Measurements from ENCODE around the gene GALNT10.

GALNT10 gene

GRCh38 chr5:154329062-154329461 lies 138.5 kb downstream of the GALNT10 start:
- DNase-seq, result no peak

DNA sequence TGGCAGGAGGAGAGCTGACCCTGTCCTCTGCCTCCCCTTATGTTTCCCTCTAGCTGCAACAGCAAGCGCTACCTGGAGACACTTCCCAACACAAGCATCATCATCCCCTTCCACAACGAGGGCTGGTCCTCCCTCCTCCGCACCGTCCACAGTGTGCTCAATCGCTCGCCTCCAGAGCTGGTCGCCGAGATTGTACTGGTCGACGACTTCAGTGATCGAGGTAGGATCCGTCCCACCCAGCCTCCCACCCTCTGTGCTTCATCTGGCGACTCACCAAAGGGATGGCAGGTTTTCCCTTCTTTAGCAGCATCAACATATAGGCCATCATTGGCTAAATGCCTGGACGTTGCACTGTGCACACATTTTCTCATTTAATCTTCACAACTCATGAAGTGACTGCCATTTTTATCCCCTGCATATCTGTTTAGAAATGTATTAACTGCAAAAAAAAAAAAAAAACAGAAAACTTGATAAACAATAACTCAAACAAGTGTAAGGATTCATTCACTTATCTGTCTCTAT lies 139.0 kb downstream of the GALNT10 start:
- no peak for DNase-seq

DNA sequence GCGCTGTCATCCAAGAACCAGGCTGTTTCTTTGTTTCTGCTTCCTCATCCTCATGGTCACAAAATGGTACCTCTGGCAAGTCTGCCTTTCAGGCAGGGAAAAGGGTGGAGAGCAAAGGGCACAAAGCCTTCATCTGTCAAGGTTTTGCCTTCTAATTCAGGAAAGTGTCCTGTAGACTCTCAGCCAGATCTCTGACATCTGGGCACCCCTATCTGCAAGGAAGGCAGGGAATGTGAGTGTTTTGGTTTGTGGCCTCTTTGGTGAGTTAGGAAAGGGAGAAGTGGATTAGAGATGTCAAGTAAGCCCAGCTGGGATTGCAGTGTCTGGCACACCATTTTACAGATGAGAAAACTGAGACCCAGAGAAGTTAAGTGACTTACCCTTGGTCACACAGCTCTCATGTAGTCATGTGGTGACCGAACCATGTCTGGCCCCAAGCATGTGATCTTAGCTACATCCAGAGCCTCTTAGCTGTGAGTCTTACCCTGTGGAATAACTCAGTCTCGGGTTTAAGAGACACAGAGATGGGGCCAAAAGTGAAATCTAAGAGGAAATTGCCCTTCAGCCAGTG lies 139.6 kb downstream of the GALNT10 start:
- DNase-seq, result no peak

GRCh38 chr5:154331232-154331631 lies 140.7 kb downstream of the GALNT10 start:
- no peak for DNase-seq

GRCh38 chr5:154331924-154332323 lies 141.4 kb downstream of the GALNT10 start:
- DNase-seq, result no peak

DNA sequence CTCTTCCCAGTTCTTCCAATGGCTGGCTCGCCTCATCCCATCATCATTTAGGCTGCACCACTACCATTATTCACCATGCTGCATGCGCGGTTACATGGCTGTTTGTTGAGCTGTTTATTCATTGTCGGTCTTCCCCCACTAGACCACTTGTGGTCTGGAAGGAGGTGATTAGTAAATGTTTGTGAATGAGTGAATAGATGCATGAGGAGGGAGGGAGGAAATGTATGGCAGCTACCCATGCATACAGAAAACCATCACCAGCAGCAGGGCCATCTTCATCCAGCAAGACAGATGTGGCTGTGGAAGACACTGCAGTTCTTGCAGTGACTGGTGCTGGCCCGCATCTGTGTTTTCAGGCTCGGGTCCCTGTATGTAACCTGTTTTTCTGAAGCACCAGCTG lies 141.9 kb downstream of the GALNT10 start:
- no peak for DNase-seq

GRCh38 chr5:154333016-154333415 lies 142.5 kb downstream of the GALNT10 start:
- no peak for DNase-seq

DNA sequence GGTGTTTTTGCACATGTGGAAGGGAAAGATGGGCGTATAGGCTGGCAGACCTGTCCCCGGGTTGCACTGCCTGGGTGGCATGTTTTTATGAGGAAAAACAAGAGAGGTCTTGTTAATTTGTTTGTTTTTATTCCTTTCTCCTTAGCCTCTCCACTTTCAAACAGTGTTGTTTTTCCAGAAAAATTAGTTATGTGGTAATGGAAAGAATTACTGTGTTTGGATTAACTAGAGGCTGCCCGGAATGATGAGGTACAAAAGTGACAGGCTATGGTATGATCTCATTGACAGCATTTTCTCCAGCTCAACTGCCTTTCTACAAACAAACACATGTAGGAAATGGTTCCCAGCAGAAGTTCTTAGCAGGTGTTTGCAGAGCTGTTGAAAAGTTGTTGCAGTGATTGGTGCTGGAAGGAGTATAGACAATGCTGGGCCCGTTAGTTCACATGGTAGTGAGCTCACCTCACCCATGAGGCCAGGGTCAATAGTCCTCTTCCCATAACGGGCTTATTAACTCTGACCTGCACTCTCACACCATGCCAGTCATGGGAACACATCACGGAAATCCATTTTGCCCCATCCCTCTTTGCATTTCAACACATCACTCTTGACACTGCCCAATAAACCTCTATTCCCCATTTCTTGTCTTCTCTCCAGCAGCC lies 144.0 kb downstream of the GALNT10 start:
- no peak for DNase-seq

DNA sequence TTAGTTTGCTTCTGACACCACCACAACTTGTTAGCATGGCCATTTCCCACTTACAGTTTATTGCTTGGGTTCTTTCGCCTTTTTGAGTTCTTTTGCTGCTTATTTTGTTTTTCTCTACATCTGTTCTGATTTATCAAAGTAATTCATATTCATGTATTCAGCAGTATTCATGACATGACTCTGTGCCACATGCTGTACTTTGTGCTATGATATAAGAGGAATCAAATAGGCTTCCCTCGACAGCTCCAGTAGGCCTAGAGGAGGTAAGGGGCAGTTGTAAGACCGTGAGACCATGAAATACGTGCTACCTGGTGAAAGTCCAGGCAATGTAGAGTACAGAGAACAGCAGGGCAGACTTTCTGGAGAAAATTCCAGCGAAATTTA lies 144.5 kb downstream of the GALNT10 start:
- DNase-seq, result no peak

DNA sequence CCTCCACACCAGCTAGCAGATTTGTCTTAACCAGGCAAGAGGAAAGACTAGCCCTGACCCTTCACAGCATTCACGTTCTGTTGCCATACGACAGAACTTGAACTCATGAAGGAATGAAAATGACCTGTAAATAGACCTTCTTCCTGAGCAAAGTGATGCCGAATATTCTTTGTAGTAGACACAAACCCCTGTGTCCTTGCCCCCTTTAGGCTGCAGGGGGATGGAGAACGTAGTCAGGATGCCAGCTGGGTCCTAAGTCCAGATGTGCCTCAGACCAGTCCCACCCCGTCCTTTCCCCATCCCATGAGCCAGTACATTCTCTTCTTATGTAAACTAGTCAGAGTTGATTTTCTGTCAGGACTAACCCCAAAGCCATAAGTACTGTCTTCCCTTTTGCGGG lies 151.1 kb downstream of the GALNT10 start:
- DNase-seq, result no peak

- DNase-seq, result no peak
These were observed 151.7 kb downstream of the GALNT10 start for GRCh38 chr5:154342211-154342610.

DNA sequence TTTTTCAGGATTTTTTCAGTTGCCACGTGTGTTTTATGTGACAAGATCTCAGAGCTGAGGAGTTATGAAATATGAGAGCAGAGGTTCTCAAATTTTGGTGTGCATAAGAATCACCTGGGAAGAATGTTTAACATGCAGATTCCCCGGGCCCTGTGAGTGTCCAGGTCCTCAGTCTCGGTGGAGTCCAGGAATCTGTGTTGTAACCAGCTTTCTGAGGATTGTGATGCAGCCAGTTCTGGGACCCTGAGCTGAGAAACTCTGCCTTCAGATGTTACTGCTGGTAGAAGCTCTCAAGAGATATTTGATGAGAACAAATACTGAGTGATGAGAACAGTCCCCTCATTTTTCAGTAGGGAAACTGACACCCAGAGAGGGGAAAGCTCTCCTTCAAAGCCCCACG lies 152.4 kb downstream of the GALNT10 start:
- no peak for DNase-seq

- DNase-seq, result no peak
These were observed 153.9 kb downstream of the GALNT10 start for GRCh38 chr5:154344461-154344860.

DNA sequence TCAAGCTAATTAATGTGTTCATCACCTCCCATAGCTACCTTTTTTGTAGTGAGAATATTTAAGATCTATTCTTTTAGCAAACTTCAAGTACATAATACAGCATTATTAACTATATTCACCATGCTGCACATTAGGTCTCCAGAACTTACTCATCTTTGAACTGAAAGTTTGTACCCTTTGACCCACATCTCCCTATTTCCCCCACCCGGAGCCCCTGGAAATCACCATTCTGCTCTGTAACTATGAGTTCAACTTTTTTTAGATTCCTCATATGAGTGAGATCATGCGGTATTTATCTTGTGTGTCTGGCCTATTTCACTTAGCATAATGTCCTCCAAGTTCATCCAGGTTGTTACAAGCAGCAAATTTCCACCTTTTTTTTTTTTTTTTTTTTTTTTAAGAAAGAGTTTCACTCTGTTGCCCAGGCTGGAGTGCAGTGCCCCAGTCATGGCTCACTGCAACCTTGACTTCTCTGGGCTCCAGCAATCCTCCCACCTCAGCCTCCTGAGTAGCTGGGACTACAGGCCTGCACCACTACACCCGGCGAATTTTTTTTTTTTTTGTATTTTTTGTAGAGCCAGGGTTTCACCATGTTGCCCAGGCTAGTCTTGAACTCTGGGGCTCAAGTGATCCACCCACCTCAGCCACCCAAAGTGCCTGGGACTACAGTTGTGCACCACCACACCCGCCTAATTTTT lies 154.9 kb downstream of the GALNT10 start:
- DNase-seq, result no peak

- DNase-seq, result no peak
These were observed 155.9 kb downstream of the GALNT10 start for GRCh38 chr5:154346427-154346826.

DNA sequence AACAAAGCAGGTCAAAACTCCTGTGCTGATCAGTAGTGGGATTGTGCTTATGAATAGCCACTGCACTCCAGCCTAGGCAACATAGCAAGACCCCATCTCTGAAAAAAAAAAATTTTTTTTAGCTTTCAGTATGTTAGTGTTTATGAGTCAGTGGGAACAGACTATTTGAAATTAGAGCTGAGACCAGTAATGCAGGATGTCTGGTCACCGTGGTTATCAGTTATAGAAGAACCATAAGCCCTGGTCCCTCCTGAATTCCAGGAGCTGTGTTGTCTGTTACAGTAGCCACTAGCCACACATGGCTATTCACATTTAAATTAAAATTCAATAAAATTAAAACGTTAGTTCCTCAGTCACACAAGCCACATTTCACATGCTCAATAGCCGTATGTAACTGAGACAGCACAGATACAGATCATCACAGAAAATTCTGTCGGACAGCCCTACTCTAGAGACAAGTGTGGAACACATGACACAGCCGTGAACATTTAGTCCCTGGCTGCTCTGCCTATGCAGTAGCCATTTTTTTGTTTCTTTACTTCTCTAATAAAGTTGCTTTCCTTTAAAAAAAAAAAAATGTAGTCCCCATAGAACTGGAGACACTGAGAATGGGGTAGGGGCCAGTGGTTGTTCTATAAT lies 159.2 kb downstream of the GALNT10 start:
- DNase-seq, result no peak

DNA sequence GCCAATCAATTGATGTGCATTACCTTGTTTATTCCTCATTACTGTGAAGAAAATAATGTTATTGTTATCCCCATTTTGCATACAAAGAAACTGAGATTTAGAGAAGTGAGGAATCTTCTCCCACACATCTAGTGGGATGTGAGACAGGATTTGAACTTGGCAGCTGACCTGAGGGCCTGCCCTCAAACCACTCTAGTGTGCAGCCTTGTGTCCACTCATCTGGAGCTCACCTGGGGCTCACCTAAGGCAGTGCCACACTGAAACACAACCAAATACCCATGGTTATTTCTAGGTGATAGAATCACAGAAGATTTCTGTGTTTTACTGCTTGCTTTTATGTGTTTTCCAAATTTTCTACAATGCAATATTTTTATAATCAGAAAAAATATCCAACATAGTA lies 160.6 kb downstream of the GALNT10 start:
- DNase-seq, result no peak

- no peak for DNase-seq
These were observed 161.0 kb downstream of the GALNT10 start for GRCh38 chr5:154351566-154351965.

GRCh38 chr5:154352960-154353548 lies 162.5 kb downstream of the GALNT10 start:
- no peak for DNase-seq

DNA sequence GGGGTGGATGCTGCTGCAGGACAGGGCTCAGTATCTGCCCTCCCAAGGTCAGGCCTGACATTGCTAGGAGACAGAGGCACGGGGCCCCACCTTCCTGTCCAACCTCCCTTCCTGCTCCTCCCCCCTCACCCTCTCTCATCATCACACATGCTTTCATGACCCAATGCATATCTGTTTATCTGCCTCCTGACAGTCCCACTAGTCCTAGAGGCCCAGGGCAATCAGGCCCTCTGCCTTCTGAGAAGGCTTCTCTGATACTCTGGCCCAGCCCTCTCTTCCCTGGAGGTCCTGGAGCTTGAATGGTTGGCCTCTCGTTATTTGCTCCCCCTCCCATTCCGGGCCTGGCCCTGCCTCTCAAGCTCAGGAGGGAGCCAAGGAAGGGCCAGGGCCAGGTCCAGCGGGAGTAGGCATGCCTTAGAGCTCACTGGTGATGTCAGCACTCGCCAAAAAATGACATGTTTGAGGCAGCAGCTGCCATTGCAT lies 164.6 kb downstream of the GALNT10 start:
- no peak for DNase-seq

GRCh38 chr5:154356020-154356655 lies 165.6 kb downstream of the GALNT10 start:
- no peak for DNase-seq

GRCh38 chr5:154356958-154357357 lies 166.4 kb downstream of the GALNT10 start:
- no peak for DNase-seq
